K562 (cell line): ENCODE results near the gene DPH5. TPM values are rescaled to one million over a fixed set of nuclear protein-coding genes. Genes with fewer than 3 reads are reported as not detected.

Experiments used
- ATAC-seq: fragments of 200-7000 bp; cut with Tn5 transposase; 3 replicates; pipeline ENCODE4 v1.9.1; 2020; ENCODE audit warnings: moderate library complexity
- BruUV-seq: library from RNA; stranded (reverse); fragments of 400-500 nt; replicated peaks from 2 replicates; lab custom pipeline; 2021; lab: Mats Ljungman, UMichigan
- CTCF ChIA-PET: fragments of 300-600 bp; formaldehyde crosslinking; extraction: SDS; loops from one replicate; lab custom pipeline; 2021; ENCODE audit warnings: low intra/inter-chr PET ratio; lab: Yijun Ruan, JAX
- POLR2A ChIA-PET: fragments of 300-600, 350-650 bp; sonication (Branson Sonifier 250); formaldehyde crosslinking; extraction: SDS; loops from one replicate; lab custom pipeline; 2021; ENCODE audit warnings: antibody characterized with exemption, inconsistent platforms; lab: Yijun Ruan, JAX
- DNase-seq, 4 experiments: peaks; one replicate each; pipeline versions ENCODE4 v3.0.0 to v3.0.0-alpha.2; 2011 to 2018; ENCODE audit warnings: low spot score in 3 of 4, mixed read lengths in 3 of 4; ENCODE audit errors: extremely low read depth in 1 of 4
- FAIRE-seq: peaks from 2 replicates; lab custom pipeline; 2011; peaks lifted over from hg19 to GRCh38; lab: Jason Lieb, UNC
- H2AFZ ChIP-seq: 2 replicates; pipeline ENCODE4 v1.6.0; 2011; ENCODE audit warnings: low read depth, low read length, control low read depth, inconsistent platforms
- H3K27ac ChIP-seq: fragments of 200-600 bp; 3 replicates; pipeline ENCODE4 v1.8.0; 2011; ENCODE audit warnings: low read depth, mild to moderate bottlenecking, control low read depth, inconsistent platforms, low read length, moderate library complexity, mixed read lengths; ENCODE audit errors: extremely low read depth
- H3K27me3 ChIP-seq, 2 experiments: fragments of 300-600 bp in 1 of 2; 2 replicates in 1 of 2; 3 replicates in 1 of 2; pipeline versions ENCODE4 v1.6.0 to v1.8.0; 2011; ENCODE audit warnings: inconsistent platforms in 2 of 2, low read length in 2 of 2, mild to moderate bottlenecking in 1 of 2, mixed read lengths in 1 of 2, moderate library complexity in 1 of 2; ENCODE audit not compliant: control insufficient read depth in 2 of 2, insufficient read depth in 2 of 2
- H3K36me3 ChIP-seq: fragments of 300-600 bp; 3 replicates; pipeline ENCODE4 v1.8.0; 2011; ENCODE audit warnings: mild to moderate bottlenecking, low read length, inconsistent platforms; ENCODE audit not compliant: control insufficient read depth, insufficient read depth
- H3K4me1 ChIP-seq, 2 experiments: fragments of 200-600 bp in 1 of 2; replicated peaks in 1 of 2; 2 replicates in 1 of 2; 3 replicates in 1 of 2; pipeline versions ENCODE4 v1.5.1 to v1.8.0; 2011; ENCODE audit warnings: inconsistent platforms in 2 of 2, low read length in 2 of 2, mild to moderate bottlenecking in 1 of 2, mixed read lengths in 1 of 2, moderate library complexity in 1 of 2; ENCODE audit not compliant: control insufficient read depth in 2 of 2, insufficient read depth in 2 of 2
- H3K4me2 ChIP-seq: 2 replicates; pipeline ENCODE4 v1.6.1; 2011; ENCODE audit warnings: low read length, control low read depth, inconsistent platforms, mixed read lengths; ENCODE audit not compliant: insufficient read depth
- H3K4me3 ChIP-seq: fragments of 200-600 bp; sonication (generic), shearing (Covaris generic); 2 replicates; pipeline ENCODE4 v1.5.1; 2016; ENCODE audit warnings: control low read depth, inconsistent platforms
- H3K79me2 ChIP-seq: fragments of 200-600 bp; 3 replicates; pipeline ENCODE4 v1.8.0; 2011; ENCODE audit warnings: low read length, inconsistent platforms; ENCODE audit not compliant: control insufficient read depth, insufficient read depth
- H3K9ac ChIP-seq, 2 experiments: 2 replicates each; pipeline versions ENCODE4 v1.6.0 to v1.6.1; 2011; ENCODE audit warnings: low read depth in 2 of 2, low read length in 2 of 2, control low read depth in 1 of 2, inconsistent platforms in 1 of 2, mild to moderate bottlenecking in 1 of 2, mixed read lengths in 1 of 2; ENCODE audit not compliant: insufficient read depth in 1 of 2
- H3K9me1 ChIP-seq: one replicate; pipeline ENCODE4 v1.6.0; 2011; ENCODE audit warnings: inconsistent platforms, mild to moderate bottlenecking, low read length, moderate library complexity; ENCODE audit not compliant: control insufficient read depth, insufficient read depth
- H3K9me3 ChIP-seq: replicated peaks from 2 replicates; pipeline ENCODE4 v1.5.1; 2011; ENCODE audit warnings: low read depth, low read length, inconsistent platforms; ENCODE audit not compliant: control insufficient read depth, insufficient read depth
- H4K20me1 ChIP-seq: replicated peaks from 2 replicates; pipeline ENCODE4 v1.6.1; 2011; ENCODE audit warnings: low read length, inconsistent platforms, mixed read lengths; ENCODE audit not compliant: control insufficient read depth, insufficient read depth
- CC2D1A ChIP-seq: fragments of 450-650 bp; IDR thresholded peaks from 2 replicates; pipeline ENCODE4 v1.6.1; 2017; ENCODE audit warnings: mild to moderate bottlenecking
- CHAMP1 ChIP-seq: fragments of 450-650 bp; IDR thresholded peaks from 2 replicates; pipeline ENCODE4 v1.6.1; 2016; ENCODE audit warnings: mild to moderate bottlenecking
- DIDO1 ChIP-seq: fragments of 450-650 bp; IDR thresholded peaks from 2 replicates; pipeline ENCODE4 v1.6.1; 2016; ENCODE audit warnings: low read depth, missing biosample characterization, missing genetic modification characterization
- E2F3 ChIP-seq: fragments of 250-450 bp; sonication (Bioruptor Pico); IDR thresholded peaks from 2 replicates; pipeline ENCODE4 v1.4.0; 2020; ENCODE audit warnings: mild to moderate bottlenecking
- HMBOX1 ChIP-seq: sonication (generic); IDR thresholded peaks from 2 replicates; pipeline ENCODE4 v1.6.1; 2016
- MECOM ChIP-seq: fragments of 250-450 bp; sonication (Bioruptor Pico); IDR thresholded peaks from 2 replicates; pipeline ENCODE4 v1.8.0; 2022; ENCODE audit warnings: inconsistent platforms
- MITF ChIP-seq: IDR thresholded peaks from 2 replicates; pipeline ENCODE4 v1.6.1; 2014; ENCODE audit warnings: antibody characterized with exemption
- NFYB ChIP-seq: IDR thresholded peaks from 2 replicates; pipeline ENCODE4 v1.6.1; 2011; ENCODE audit warnings: mild to moderate bottlenecking, moderate library complexity; ENCODE audit not compliant: insufficient read length; ENCODE audit errors: extremely low read depth
- POLR2AphosphoS2 ChIP-seq: IDR thresholded peaks from 2 replicates; pipeline ENCODE4 v1.6.1; 2012; ENCODE audit warnings: low read length, improper control_type of control experiment
- ZC3H11A ChIP-seq: IDR thresholded peaks from 2 replicates; pipeline ENCODE4 v1.6.1; 2012; ENCODE audit warnings: low read depth, low read length, improper control_type of control experiment
- ZC3H4 ChIP-seq: sonication (generic); formaldehyde crosslinking; IDR thresholded peaks from 2 replicates; pipeline ENCODE4 v1.9.0; 2021; ENCODE audit warnings: missing genetic modification reagents, borderline replicate concordance
- ZNF75A ChIP-seq: fragments of 450-650 bp; formaldehyde crosslinking; IDR thresholded peaks from 2 replicates; pipeline ENCODE4 v1.4.0; 2020; ENCODE audit warnings: mild to moderate bottlenecking
- WGBS: fragments of 100-300 bp; shearing (Covaris generic); methylation state at CpG from one replicate; pipeline ENCODE4 v1.1.6; 2016; ENCODE audit warnings: low coverage, mixed read lengths; ENCODE audit not compliant: insufficient coverage; ENCODE audit errors: missing lambda C conversion rate; 5-methylcytosine and 5-hydroxymethylcytosine counted together
- in situ Hi-C: fragments of 300-500 bp; cut with MboI; formaldehyde crosslinking; loops from 4 replicates; pipeline ENCODE4 v1.15.0; 2018; ENCODE audit warnings: inconsistent platforms, mixed read lengths
- intact Hi-C: fragments of 100-400 bp; cut with micrococcal nuclease; formaldehyde crosslinking; loops from 2 replicates; pipeline ENCODE4 v1.14.2; 2022
- polyA plus RNA-seq, 8 experiments: library from polyadenylated mRNA; depleted of rRNA in 4 of 8; stranded (reverse) in 5 of 8; unstranded in 3 of 8; fragments of >200 nt; fragmentation: Nextera tagmentation in 2 of 8; fragmentation: Illumina TruSeq in 1 of 8; extraction: Ambion mirVana in 2 of 8; extraction: Trizol in 1 of 8; gene quantifications; 2 replicates each; pipeline versions ENCODE4 v1.2.1 to v1.2.3, GENCODE V29; 2011 to 2014; ENCODE audit warnings: inconsistent platforms in 1 of 8, missing spikeins in 1 of 8
- total RNA-seq, 7 experiments: library from RNA; depleted of rRNA in 6 of 7; stranded (reverse); fragments of >200 nt in 6 of 7; fragmentation: Illumina TruSeq in 2 of 7; extraction: Trizol in 2 of 7; gene quantifications; 2 replicates each; pipeline versions ENCODE4 v1.2.1 to v1.2.3, GENCODE V29; 2011 to 2021; ENCODE audit warnings: low replicate concordance in 1 of 7

DPH5 gene
- total and polyA plus RNA-seq, 9 of the 15 experiments (the other 6 are each of a cell fraction or from before 2014, with no cell fraction given): 37.6 to 159 (median 89.7) TPM

- no peak overlapping the region for H3K4me2 ChIP-seq
- in situ Hi-C loops (no loop called here), intact Hi-C loops (no loop called here)
- no peaks in the 10 kb centered on the region for H3K9me1 ChIP-seq
- H3K79me2 ChIP-seq: no peaks in the 10 kb centered on the region
- H3K36me3 ChIP-seq: peaks cover 72% of the 10 kb centered on the region
- no peaks in the 10 kb centered on the region for H4K20me1 ChIP-seq
- no peaks in the 10 kb centered on the region for H3K27me3 ChIP-seq
- CTCF ChIA-PET: no interaction called here
- no peak overlapping the region for H2AFZ ChIP-seq
- ATAC-seq: no peak; the same call in 2 of the 3 replicates
- no peak for FAIRE-seq
- BruUV-seq: no TSS peak
- H3K27ac ChIP-seq: no peak overlapping the region
- TF ChIP-seq DIDO1 (tag) (no peak), POLR2AphosphoS2 (no peak), MECOM (CRISPR knock-in tag) (no peak), ZC3H4 (CRISPR knock-in tag) (no peak), HMBOX1 (no peak), ZC3H11A (no peak), NFYB (no peak), CHAMP1 (peak; percentile 69; the same call in 1 of the 2 replicates), E2F3 (CRISPR knock-in tag) (no peak), MITF (no peak), CC2D1A (peak; percentile 73; the same call in 1 of the 2 replicates), ZNF75A (CRISPR knock-in tag) (no peak)
- POLR2A ChIA-PET: no interaction called here
- no peak overlapping the region for H3K9ac ChIP-seq
- 90% methylated on average over 4 of the region's 4 CpGs for WGBS
- H3K4me1 ChIP-seq: peaks cover 0 to 13% of the 10 kb centered on the region in 2 experiments; a peak in 3 of 5 replicates
- peak in 1 of 4 experiments; percentile 18 for DNase-seq
- no peaks in the 10 kb centered on the region for H3K9me3 ChIP-seq
- no peak overlapping the region for H3K4me3 ChIP-seq
These were observed 19.7 kb downstream of the DPH5 start for GRCh38 chr1:101005871-101006270.
